Loucy (cell line): Measurements from ENCODE around the gene TWNK.

Experiments used
- H2AFZ ChIP-seq: fragments of 200-600 bp; sonication (generic); 2 replicates; pipeline ENCODE4 v1.6.0; 2016; ENCODE audit warnings: antibody characterized with exemption, mild to moderate bottlenecking, low read length, moderate library complexity
- H3F3A ChIP-seq: fragments of 200-600 bp; 2 replicates; pipeline ENCODE4 v1.6.0; 2016; ENCODE audit warnings: antibody characterized with exemption, low read depth, mild to moderate bottlenecking
- H3K27me3 ChIP-seq: fragments of 200-600 bp; sonication (generic); 2 replicates; pipeline ENCODE4 v1.6.1; 2014; ENCODE audit warnings: low read length, mild to moderate bottlenecking; ENCODE audit not compliant: insufficient read depth, poor library complexity, severe bottlenecking
- H3K36me3 ChIP-seq: fragments of 200-600 bp; sonication (generic); 2 replicates; pipeline ENCODE4 v1.6.1; 2016; ENCODE audit warnings: low read length; ENCODE audit not compliant: insufficient read depth
- H3K4me1 ChIP-seq: fragments of 200-600 bp; sonication (generic); 2 replicates; pipeline ENCODE4 v1.5.1; 2014; ENCODE audit warnings: low read length, mild to moderate bottlenecking; ENCODE audit not compliant: insufficient read depth, poor library complexity, severe bottlenecking
- H3K4me2 ChIP-seq: fragments of 200-600 bp; sonication (generic); 2 replicates; pipeline ENCODE4 v1.6.0; 2014; ENCODE audit warnings: antibody characterized with exemption, low read length, low read depth, mild to moderate bottlenecking; ENCODE audit not compliant: poor library complexity, severe bottlenecking
- H3K4me3 ChIP-seq: fragments of 200-600 bp; sonication (generic); 2 replicates; pipeline ENCODE4 v1.5.1; 2014; ENCODE audit warnings: low read length, mild to moderate bottlenecking, mixed read lengths; ENCODE audit not compliant: poor library complexity, severe bottlenecking
- H3K79me2 ChIP-seq: fragments of 200-600 bp; sonication (generic); 2 replicates; pipeline ENCODE4 v1.6.1; 2014; ENCODE audit warnings: low read length; ENCODE audit not compliant: insufficient read depth
- H3K9ac ChIP-seq: fragments of 200-600 bp; sonication (generic); 2 replicates; pipeline ENCODE4 v1.6.0; 2014; ENCODE audit warnings: mild to moderate bottlenecking, low read depth, low read length, moderate library complexity; ENCODE audit not compliant: poor library complexity, severe bottlenecking
- H3K9me2 ChIP-seq: fragments of 200-600 bp; sonication (generic); replicated peaks from 2 replicates; pipeline ENCODE4 v1.6.1; 2016; ENCODE audit warnings: low read depth, low read length, mixed read lengths
- H3K9me3 ChIP-seq: fragments of 200-600 bp; sonication (generic); 2 replicates; pipeline ENCODE4 v1.6.1; 2014; ENCODE audit warnings: mild to moderate bottlenecking, antibody characterized with exemption, low read length, low read depth; ENCODE audit not compliant: insufficient read depth
- H4K20me1 ChIP-seq: fragments of 200-600 bp; sonication (generic); 2 replicates; pipeline ENCODE4 v1.6.0; 2014; ENCODE audit warnings: antibody characterized with exemption, low read length, mild to moderate bottlenecking; ENCODE audit not compliant: insufficient read depth, poor library complexity, severe bottlenecking
- CTCF ChIP-seq: fragments of 200-600 bp; sonication (generic); conservative IDR thresholded peaks from 2 replicates; pipeline ENCODE4 v1.5.1; 2014; ENCODE audit warnings: mild to moderate bottlenecking, antibody characterized with exemption, low read length
- EZH2phosphoT487 ChIP-seq: fragments of 200-600 bp; IDR thresholded peaks from 2 replicates; pipeline ENCODE4 v1.6.1; 2018; ENCODE audit warnings: antibody characterized with exemption, mild to moderate bottlenecking, moderate library complexity, borderline replicate concordance

Gene TWNK

GRCh38 chr10:100943508-100943907 is 43.8 kb upstream of the TWNK start:
- H3K27me3 ChIP-seq = no peaks in the 10 kb centered on the region
- peaks cover 4% of the 10 kb centered on the region for H4K20me1 ChIP-seq
- H3K4me1 ChIP-seq = peaks cover 7% of the 10 kb centered on the region
- no peak overlapping the region for H3K9ac ChIP-seq
- H3K9me2 ChIP-seq = no peaks in the 10 kb centered on the region
- peaks cover 6% of the 10 kb centered on the region; the same call in 1 of the 2 replicates for H3F3A ChIP-seq
- TF ChIP-seq EZH2phosphoT487 = no peak
- TF ChIP-seq CTCF = no peak
- peak overlapping the region; percentile 11 for H3K4me3 ChIP-seq
- peaks cover 81% of the 10 kb centered on the region for H3K36me3 ChIP-seq
- H3K4me2 ChIP-seq = peak overlapping the region; percentile 40
- no peaks in the 10 kb centered on the region for H3K79me2 ChIP-seq
- no peaks in the 10 kb centered on the region for H3K9me3 ChIP-seq
- H2AFZ ChIP-seq = no peak overlapping the region

- no peak overlapping the region for H3K4me3 ChIP-seq
- no peaks in the 10 kb centered on the region for H3K79me2 ChIP-seq
- H3K27me3 ChIP-seq = no peaks in the 10 kb centered on the region
- TF ChIP-seq CTCF (no peak), EZH2phosphoT487 (no peak)
- no peak overlapping the region for H2AFZ ChIP-seq
- peaks cover 7% of the 10 kb centered on the region for H3K4me1 ChIP-seq
- H4K20me1 ChIP-seq = peaks cover 4% of the 10 kb centered on the region
- no peaks in the 10 kb centered on the region for H3K9me2 ChIP-seq
- H3K9me3 ChIP-seq = no peaks in the 10 kb centered on the region
- H3F3A ChIP-seq = peaks cover 6% of the 10 kb centered on the region; the same call in 1 of the 2 replicates
- H3K36me3 ChIP-seq = peaks cover 82% of the 10 kb centered on the region
- H3K9ac ChIP-seq = no peak overlapping the region
- H3K4me2 ChIP-seq = no peak overlapping the region
These were observed 41.6 kb upstream of the TWNK start for GRCh38 chr10:100945754-100946153.

GRCh38 chr10:100948916-100949315 is 38.4 kb upstream of the TWNK start:
- Histone ChIP-seq H3K9me2 (no peaks in the 10 kb centered on the region), H3K4me2 (no peak overlapping the region), H3K27me3 (no peaks in the 10 kb centered on the region), H3K4me1 (peaks cover under 1% of the 10 kb centered on the region), H3K79me2 (no peaks in the 10 kb centered on the region), H3K4me3 (no peak overlapping the region), H3K9ac (no peak overlapping the region), H2AFZ (no peak overlapping the region), H4K20me1 (no peaks in the 10 kb centered on the region), H3K36me3 (peaks cover 74% of the 10 kb centered on the region), H3K9me3 (no peaks in the 10 kb centered on the region), H3F3A (peaks cover under 1% of the 10 kb centered on the region; the same call in 1 of the 2 replicates)
- TF ChIP-seq EZH2phosphoT487 (no peak), CTCF (no peak)
